ENCODE data around the gene GDE1.

GRCh38 chr16:19460397-19460796 lies 61.5 kb downstream of the GDE1 start:
- TF ChIP-seq POLR2A (IDR thresholded peaks at IDR 0.05) (no peak), CTCF (IDR thresholded peaks at IDR 0.05) (no peak)
